Kidney tubule cell (primary cell): Measurements from ENCODE around the gene ARPC5.

Experiments
- DNase-seq: peaks from one replicate; pipeline ENCODE4 v3.0.0-alpha.2; 2018; ENCODE audit warnings: low spot score

Gene ARPC5

GRCh38 chr1:183586455-183586854, 49.1 kb downstream of the ARPC5 start:
- DNase-seq = no peak

GRCh38 chr1:183585038-183585437, 50.5 kb downstream of the ARPC5 start:
- DNase-seq = no peak

DNA sequence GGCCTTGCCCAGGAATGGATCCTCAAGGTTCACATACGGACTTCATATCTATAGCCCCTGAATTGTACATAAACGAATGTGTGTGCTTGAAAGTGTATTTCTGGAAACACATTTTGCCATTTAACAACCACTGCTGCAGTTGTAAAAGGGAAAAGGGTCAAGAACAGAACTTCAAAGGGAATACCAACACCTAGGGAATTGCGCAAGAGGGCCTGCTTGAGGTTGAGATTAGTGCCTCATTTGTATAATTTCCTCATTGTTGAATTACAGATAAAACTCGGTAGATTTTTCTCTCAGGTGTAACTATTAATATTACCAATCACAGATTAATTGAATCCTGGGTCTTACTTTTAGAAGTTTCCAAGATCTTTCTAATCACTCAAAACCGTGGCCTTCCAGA, 51.4 kb downstream of the ARPC5 start:
- DNase-seq = no peak

- DNase-seq = no peak
Measured at GRCh38 chr1:183583466-183583865, 52.1 kb downstream of the ARPC5 start.

DNA sequence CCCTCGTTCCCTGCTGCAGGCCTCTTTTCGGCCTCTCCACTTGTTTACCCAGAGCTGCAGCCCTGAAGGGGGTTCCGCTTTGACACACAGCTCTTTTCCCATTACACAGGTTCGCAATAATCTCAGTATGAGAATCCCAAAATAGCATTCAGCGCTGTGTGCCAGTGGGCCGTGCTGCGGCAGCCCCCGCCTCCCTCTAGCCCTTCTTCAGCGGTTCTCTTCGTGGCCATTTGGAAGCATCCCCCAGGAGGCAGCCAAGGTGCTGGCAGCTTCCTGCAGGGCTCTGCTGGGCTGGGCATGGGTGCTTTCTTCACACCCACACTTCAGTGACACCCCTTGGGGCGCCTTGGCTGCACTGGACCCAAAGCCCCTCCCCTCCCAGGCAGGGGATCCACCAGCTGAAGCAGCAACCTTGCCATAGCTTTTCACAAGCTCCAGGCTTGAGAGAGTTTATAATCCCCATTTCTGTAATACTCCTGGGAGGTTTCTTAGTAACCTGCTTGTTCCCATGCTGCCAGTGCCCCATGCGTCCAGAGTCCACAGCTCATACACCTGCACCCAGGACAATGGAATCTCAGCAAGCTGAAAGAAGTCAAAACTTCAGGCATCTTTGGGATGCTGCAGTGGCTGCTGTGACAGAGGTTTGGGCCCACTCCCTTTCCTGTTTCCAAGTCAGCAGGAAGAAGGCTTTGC, 53.4 kb downstream of the ARPC5 start:
- DNase-seq = no peak

DNA sequence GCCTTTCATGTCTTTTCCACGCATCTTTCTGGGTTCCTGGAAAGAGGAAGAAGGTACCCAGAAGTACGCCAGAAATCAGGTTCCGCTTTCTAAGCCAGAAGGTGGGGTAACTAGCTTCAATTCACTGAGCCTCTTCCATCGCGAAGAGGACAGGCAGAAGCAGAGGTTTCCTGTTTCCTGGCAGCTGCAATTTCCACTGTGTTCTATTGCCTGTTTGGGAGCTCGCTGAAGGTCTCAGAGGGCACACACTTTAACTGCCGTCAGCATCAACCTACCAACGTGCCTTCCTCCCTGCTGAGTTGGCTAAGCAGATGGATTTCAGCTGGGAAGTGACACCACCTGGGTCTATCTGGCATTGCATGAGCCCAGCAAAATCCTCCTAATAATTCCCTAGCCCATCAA, 55.3 kb downstream of the ARPC5 start:
- DNase-seq = peak; percentile 72

DNA sequence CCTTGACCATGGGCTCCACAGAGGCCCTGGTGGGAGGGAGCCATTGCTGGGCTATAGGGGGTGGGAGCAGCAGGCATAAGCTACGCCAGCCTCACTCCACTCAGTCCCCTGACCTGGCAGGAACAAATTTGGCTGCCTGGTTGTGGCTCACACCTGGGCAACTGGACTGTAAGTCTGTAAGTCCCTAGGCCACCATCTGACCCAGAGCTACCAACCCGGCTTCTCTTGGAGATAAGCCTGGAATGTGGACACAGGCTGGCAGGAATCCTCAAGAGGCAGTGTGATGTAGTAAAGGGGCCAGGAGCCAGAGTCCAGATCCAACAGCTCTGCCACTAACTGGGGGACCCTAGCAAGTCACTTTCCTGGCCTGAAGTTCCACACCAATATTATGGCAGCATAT, 56.7 kb downstream of the ARPC5 start:
- DNase-seq = no peak

DNA sequence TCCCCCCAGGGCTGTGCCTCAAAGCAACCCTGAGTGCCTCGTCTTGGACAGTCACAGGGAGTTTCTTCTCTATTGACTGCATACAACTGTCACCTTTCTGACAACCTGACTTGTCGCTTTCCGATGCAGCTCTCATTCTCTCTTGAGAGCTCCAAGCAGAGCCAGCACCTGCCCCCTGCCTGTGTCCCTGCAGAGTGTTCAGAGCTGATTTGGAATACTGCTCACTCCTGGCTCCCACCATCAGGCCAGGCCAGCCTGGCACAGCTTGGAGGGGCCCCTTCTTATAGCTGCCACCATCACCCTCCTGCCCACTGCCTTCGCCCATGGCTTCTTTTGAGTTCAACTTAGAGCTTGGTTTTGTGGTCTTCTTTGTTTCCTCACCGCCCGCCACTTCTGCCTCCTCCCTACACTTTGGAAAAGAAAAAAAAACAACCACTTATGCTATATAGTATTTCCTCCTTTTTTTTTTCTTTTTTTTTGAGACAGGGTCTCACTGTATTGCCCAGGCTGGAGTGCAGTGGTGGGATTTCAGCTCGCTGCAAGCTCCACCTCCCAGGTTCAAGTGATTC, 57.6 kb downstream of the ARPC5 start:
- no peak for DNase-seq

DNA sequence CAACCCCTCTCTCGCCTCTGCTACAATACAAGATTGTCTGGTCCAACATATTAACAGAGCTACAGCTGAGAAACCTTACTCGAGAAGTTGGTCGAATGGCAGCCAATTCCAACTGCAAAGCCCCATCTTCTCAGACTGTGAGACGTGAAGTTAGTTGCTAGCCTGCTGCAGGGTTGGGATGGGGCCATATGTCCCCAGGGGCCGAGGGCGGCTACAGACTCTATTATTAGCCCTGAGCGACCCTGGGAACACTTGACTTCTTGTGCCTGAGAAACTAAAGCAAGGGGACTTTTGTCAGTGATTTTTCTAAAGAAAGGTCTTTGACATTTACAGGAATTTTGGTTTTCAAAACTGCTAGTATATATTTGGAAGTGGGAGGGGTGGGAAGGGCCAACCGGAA, 59.0 kb downstream of the ARPC5 start:
- no peak for DNase-seq

- no peak for DNase-seq
Measured at GRCh38 chr1:183575606-183576005, 60.0 kb downstream of the ARPC5 start.

GRCh38 chr1:183572721-183573120, 62.9 kb downstream of the ARPC5 start:
- DNase-seq = no peak

DNA sequence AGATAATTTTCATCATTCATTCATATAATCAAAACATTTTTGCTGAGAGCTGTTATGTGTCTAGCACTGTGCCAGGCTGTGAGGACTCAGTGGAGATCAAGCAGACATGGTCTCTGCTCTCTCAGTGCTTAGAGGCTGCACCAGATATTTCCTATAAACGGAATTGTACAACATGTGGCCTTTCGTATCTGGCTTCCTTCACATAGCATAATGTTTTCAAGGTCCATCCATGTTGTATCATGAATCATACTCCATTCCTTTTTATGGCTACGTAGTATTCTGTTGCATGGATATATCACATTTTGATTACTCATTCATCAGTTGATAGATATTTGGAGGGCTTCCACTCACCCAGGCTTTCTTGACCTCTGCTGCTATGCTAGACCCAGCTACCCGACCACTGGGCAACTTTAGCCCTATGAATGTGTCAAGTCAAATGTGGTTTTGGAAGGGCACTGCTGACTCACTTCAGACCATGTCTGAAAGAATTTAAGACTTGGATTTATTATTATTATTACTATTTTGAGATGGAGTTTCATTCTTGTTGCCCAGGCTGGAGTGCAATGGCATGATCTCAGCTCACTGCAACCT, 63.8 kb downstream of the ARPC5 start:
- DNase-seq = peak; percentile 65
